ENCODE data around the gene LRP1B.

The LRP1B gene

GRCh38 chr2:140892911-140893637 is 1237.7 kb downstream of the LRP1B start:
- peak; percentile 3 for DNase-seq (ENCODE audit: low read depth)

GRCh38 chr2:140892436-140892835 is 1238.4 kb downstream of the LRP1B start:
- DNase-seq (ENCODE audit: low read depth) = peak; percentile 18

GRCh38 chr2:140891614-140892212 is 1239.1 kb downstream of the LRP1B start:
- no peak for DNase-seq (ENCODE audit: low read depth)

- no peak for DNase-seq (ENCODE audit: low read depth)
Measured at GRCh38 chr2:140882671-140883620, 1247.9 kb downstream of the LRP1B start.

- DNase-seq (ENCODE audit: low read depth) = peak; percentile 17
Measured at GRCh38 chr2:140880573-140880972, 1250.2 kb downstream of the LRP1B start.

- DNase-seq (ENCODE audit: low read depth) = no peak
Measured at GRCh38 chr2:140876015-140876414, 1254.8 kb downstream of the LRP1B start.

- no peak for DNase-seq (ENCODE audit: low read depth)
Measured at GRCh38 chr2:140873915-140874531, 1256.8 kb downstream of the LRP1B start.

GRCh38 chr2:140869925-140870324 is 1260.9 kb downstream of the LRP1B start:
- no peak for DNase-seq (ENCODE audit: low read depth)

GRCh38 chr2:140869107-140869506 is 1261.7 kb downstream of the LRP1B start:
- DNase-seq (ENCODE audit: low read depth) = no peak

- no peak for DNase-seq (ENCODE audit: low read depth)
Measured at GRCh38 chr2:140865837-140866236, 1265.0 kb downstream of the LRP1B start.

- DNase-seq (ENCODE audit: low read depth) = peak; percentile 54
Measured at GRCh38 chr2:140863713-140864112, 1267.1 kb downstream of the LRP1B start.

GRCh38 chr2:140862181-140862580 is 1268.6 kb downstream of the LRP1B start:
- DNase-seq (ENCODE audit: low read depth) = no peak

- DNase-seq (ENCODE audit: low read depth) = no peak
Measured at GRCh38 chr2:140861666-140862065, 1269.2 kb downstream of the LRP1B start.

GRCh38 chr2:140855471-140855870 is 1275.3 kb downstream of the LRP1B start:
- no peak for DNase-seq (ENCODE audit: low read depth)

GRCh38 chr2:140851258-140851981 is 1279.4 kb downstream of the LRP1B start:
- no peak for DNase-seq (ENCODE audit: low read depth)

GRCh38 chr2:140843186-140843585 is 1287.6 kb downstream of the LRP1B start:
- DNase-seq (ENCODE audit: low read depth) = no peak

GRCh38 chr2:140842110-140842509 is 1288.7 kb downstream of the LRP1B start:
- no peak for DNase-seq (ENCODE audit: low read depth)

GRCh38 chr2:140841141-140841540 is 1289.7 kb downstream of the LRP1B start:
- no peak for DNase-seq (ENCODE audit: low read depth)

- DNase-seq (ENCODE audit: low read depth) = no peak
Measured at GRCh38 chr2:140836826-140837225, 1294.0 kb downstream of the LRP1B start.

- DNase-seq (ENCODE audit: low read depth) = no peak
Measured at GRCh38 chr2:140835079-140835478, 1295.7 kb downstream of the LRP1B start.

- no peak for DNase-seq (ENCODE audit: low read depth)
Measured at GRCh38 chr2:140814141-140814540, 1316.7 kb downstream of the LRP1B start.

- DNase-seq (ENCODE audit: low read depth) = no peak
Measured at GRCh38 chr2:140808820-140809219, 1322.0 kb downstream of the LRP1B start.

Measured in EH (cell line).